ENCODE results near the gene AJUBA.
"Not testable (repeated sequence)": the region's sequence is repeated elsewhere in the genome, so short reads cannot be mapped to it uniquely, and the experiment has no call there.

Gene AJUBA

GRCh38 chr14:23006544-23007419 is 24.4 kb upstream of the AJUBA start:
- DNase-seq (ENCODE audit: low read depth in 1 of 2, low spot score in 1 of 2): peak; percentile 88 to 95

GRCh38 chr14:23006188-23006534 is 23.8 kb upstream of the AJUBA start:
- no peak for DNase-seq (ENCODE audit: low read depth in 1 of 2, low spot score in 1 of 2)

GRCh38 chr14:23005451-23006187 is 23.3 kb upstream of the AJUBA start:
- DNase-seq (ENCODE audit: low read depth in 1 of 2, low spot score in 1 of 2): no peak

- DNase-seq (ENCODE audit: low read depth in 1 of 2, low spot score in 1 of 2): not testable (repeated sequence)
These were observed 21.9 kb upstream of the AJUBA start for GRCh38 chr14:23004274-23004673.

- no peak for DNase-seq (ENCODE audit: low read depth in 1 of 2, low spot score in 1 of 2)
These were observed 20.2 kb upstream of the AJUBA start for GRCh38 chr14:23002592-23002991.

GRCh38 chr14:23000860-23001259 is 18.5 kb upstream of the AJUBA start:
- DNase-seq (ENCODE audit: low read depth in 1 of 2, low spot score in 1 of 2): no peak

GRCh38 chr14:22998329-22999012 is 16.1 kb upstream of the AJUBA start:
- DNase-seq (ENCODE audit: low read depth in 1 of 2, low spot score in 1 of 2): no peak

- no peak for DNase-seq (ENCODE audit: low read depth in 1 of 2, low spot score in 1 of 2)
These were observed 15.4 kb upstream of the AJUBA start for GRCh38 chr14:22997676-22998323.

GRCh38 chr14:22996768-22997654 is 14.7 kb upstream of the AJUBA start:
- DNase-seq (ENCODE audit: low read depth in 1 of 2, low spot score in 1 of 2): no peak

GRCh38 chr14:22995889-22996625 is 13.7 kb upstream of the AJUBA start:
- no peak for DNase-seq (ENCODE audit: low read depth in 1 of 2, low spot score in 1 of 2)

- no peak for DNase-seq (ENCODE audit: low read depth in 1 of 2, low spot score in 1 of 2)
These were observed 12.5 kb upstream of the AJUBA start for GRCh38 chr14:22994762-22995275.

- DNase-seq (ENCODE audit: low read depth in 1 of 2, low spot score in 1 of 2): no peak
These were observed 11.2 kb upstream of the AJUBA start for GRCh38 chr14:22993517-22993916.

GRCh38 chr14:22991852-22992251 is 9.5 kb upstream of the AJUBA start:
- no peak for DNase-seq (ENCODE audit: low read depth in 1 of 2, low spot score in 1 of 2)

- DNase-seq (ENCODE audit: low read depth in 1 of 2, low spot score in 1 of 2): no peak
These were observed 4.9 kb upstream of the AJUBA start for GRCh38 chr14:22987291-22987690.

GRCh38 chr14:22986508-22987054 is 4.2 kb upstream of the AJUBA start:
- DNase-seq (ENCODE audit: low read depth in 1 of 2, low spot score in 1 of 2): peak; percentile 74 to 77

GRCh38 chr14:22985894-22986507 is 3.6 kb upstream of the AJUBA start:
- DNase-seq (ENCODE audit: low read depth in 1 of 2, low spot score in 1 of 2): no peak

GRCh38 chr14:22984959-22985658 is 2.8 kb upstream of the AJUBA start:
- DNase-seq (ENCODE audit: low read depth in 1 of 2, low spot score in 1 of 2): no peak

- no peak for DNase-seq (ENCODE audit: low read depth in 1 of 2, low spot score in 1 of 2)
These were observed 375 bp downstream of the AJUBA start for GRCh38 chr14:22981876-22982476.

Data from stimulated activated CD4-positive, alpha-beta T cell treated with anti-CD3 and anti-CD28 coated beads, Interleukin-15, amount 100 ng/mL, for 1 hour (primary cell).